ENCODE data around the gene IL12B.
"Not testable (repeated sequence)": the region's sequence is repeated elsewhere in the genome, so short reads cannot be mapped to it uniquely, and the experiment has no call there.

The IL12B gene

GRCh38 chr5:159294921-159295320 is 35.4 kb downstream of the IL12B start:
- no peak for DNase-seq (ENCODE audit: low spot score)

GRCh38 chr5:159290741-159291140 is 39.5 kb downstream of the IL12B start:
- no peak for DNase-seq (ENCODE audit: low spot score)

- peak; percentile 73 for DNase-seq (ENCODE audit: low spot score)
Observed at GRCh38 chr5:159286420-159287035, 43.8 kb downstream of the IL12B start.

GRCh38 chr5:159274676-159275075 is 55.6 kb downstream of the IL12B start:
- DNase-seq (ENCODE audit: low spot score), result no peak

- DNase-seq (ENCODE audit: low spot score), result no peak
Observed at GRCh38 chr5:159273923-159274322, 56.4 kb downstream of the IL12B start.

- no peak for DNase-seq (ENCODE audit: low spot score)
Observed at GRCh38 chr5:159269723-159270122, 60.6 kb downstream of the IL12B start.

DNA sequence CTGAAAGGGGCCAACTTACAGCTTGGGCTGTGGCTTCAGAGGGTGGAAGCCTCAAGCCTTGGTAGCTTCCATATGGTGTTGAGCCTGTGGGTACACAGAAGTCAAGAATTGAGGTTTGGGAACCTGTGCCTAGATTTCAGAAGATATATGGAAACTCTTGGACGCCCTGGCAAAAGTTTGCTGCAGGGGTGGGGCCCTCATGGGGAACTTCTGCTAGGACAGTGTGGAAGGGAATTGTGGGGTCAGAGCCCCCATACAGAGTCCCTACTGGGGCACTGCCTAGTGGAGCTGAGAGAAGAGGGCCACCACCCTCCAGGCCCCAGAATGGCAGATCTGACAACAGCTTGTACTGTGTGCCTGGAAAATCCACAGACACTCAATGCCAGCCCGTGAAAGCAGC is 63.5 kb downstream of the IL12B start:
- DNase-seq (ENCODE audit: low spot score), result not testable (repeated sequence)

All from NAMALWA (cell line).